Fibroblast of skin of right biceps (primary cell): ENCODE results near the gene CBX4.

Experiments used
- DNase-seq: peaks from one replicate; pipeline ENCODE4 v3.0.0-alpha.2; 2013

The CBX4 gene

DNA sequence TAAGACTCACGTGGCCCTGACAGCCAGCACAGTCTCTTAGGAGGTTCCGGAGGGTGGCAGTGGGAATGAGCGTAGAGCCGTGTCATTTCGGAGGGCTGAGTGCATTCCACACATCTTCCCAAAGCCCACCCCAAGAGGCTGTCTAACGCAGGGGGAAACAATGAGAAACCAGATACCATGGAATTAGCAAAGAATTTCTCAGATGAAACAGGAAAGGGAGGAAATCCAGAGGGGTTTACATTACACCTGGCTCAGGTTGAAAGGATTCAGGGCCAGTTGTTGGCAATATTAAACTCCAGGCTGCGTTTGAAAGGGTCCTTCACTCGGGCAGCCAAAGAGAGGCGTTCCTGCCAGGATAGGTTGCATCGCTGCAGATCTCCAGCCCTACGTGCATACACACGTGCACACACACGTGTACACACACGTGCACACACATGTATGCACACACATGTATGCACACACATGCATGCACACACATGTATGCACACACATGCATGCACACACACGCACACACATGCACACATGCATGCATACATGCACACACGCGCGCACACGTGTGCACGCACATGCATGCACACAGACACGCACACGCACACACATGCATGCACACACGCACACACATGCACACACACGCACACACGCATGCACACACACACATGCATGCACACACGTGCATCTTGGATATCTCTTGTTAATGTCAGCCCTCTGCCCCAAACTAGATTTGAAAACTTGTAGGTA, 12.2 kb downstream of the CBX4 start:
- DNase-seq: no peak

GRCh38 chr17:79826204-79826680, 13.0 kb downstream of the CBX4 start:
- DNase-seq: no peak

- no peak for DNase-seq
Measured at GRCh38 chr17:79825580-79825921, 13.7 kb downstream of the CBX4 start.

DNA sequence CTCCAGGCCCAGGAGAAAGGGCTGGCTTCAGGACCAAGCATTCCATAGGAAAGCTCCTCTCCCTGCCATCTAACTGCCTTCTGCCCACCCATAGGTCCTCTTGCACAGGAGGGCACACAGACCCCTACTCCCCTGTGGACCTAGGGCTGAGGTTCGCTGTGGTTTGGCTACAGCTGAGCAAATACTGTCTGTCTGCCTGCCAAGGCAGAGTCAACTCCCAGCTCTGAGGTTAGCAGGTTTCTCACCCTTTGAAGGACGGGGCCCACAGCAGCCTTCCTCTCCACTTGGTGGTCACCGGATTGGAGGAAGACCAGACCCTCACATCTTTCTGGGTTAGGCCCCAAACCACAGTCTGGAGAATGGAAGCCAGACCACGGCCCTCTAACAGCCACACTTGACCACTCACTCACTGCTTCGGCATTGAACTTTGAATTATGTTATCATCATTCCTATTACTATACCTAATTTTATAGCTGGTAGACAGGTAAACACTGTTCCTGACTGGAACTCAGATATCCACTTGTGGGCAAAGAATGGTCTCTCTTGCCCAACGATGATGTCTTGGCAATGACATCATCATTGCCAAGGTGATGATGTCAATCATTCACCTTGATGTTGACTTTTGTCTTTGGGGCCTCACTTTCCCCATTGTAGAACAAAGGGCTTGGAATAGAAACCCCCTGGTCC, 14.2 kb downstream of the CBX4 start:
- no peak for DNase-seq

- no peak for DNase-seq
Measured at GRCh38 chr17:79824234-79824633, 15.0 kb downstream of the CBX4 start.

GRCh38 chr17:79822583-79823124, 16.6 kb downstream of the CBX4 start:
- DNase-seq: no peak

GRCh38 chr17:79821331-79822095, 17.7 kb downstream of the CBX4 start:
- no peak for DNase-seq

DNA sequence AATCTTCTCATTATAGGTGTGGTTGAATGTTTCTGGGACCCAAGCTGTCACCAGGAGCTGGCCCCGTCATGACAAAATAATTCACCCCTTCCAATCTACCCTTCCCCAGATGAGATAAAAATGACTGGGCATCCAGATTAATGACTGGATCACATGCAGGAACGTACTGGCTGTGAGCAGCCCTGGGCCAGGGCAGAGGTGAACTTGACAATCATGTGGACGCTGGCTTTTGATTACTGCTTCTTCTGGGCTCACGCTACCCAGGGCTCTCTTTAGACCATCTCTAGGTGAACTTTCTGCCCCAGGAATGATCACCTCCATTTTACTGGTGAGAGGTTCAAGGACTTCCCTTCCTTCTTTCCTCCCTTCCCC, 18.3 kb downstream of the CBX4 start:
- no peak for DNase-seq

- DNase-seq: no peak
Measured at GRCh38 chr17:79819534-79820276, 19.5 kb downstream of the CBX4 start.

DNA sequence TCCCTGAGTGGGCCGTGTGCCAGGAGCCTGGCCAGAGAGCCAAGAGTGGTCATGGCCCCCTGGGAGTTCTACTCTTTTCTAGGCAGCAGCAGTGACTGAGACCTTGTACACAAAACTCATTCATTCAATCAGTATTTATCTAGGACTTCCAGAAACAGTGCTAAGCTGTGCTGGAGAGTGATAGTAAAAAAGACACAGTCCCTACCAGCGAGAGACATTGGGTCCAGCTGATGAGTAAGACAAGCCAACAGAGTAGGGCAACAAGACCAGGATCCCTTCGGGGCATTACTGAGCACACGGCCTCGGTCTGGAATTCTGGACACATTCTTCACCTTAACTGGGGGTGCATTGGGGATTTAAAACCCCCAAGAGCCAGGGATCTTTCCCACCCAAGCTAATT, 20.2 kb downstream of the CBX4 start:
- DNase-seq: no peak

- DNase-seq: no peak
Measured at GRCh38 chr17:79818026-79818758, 21.0 kb downstream of the CBX4 start.

GRCh38 chr17:79815836-79816461, 23.3 kb downstream of the CBX4 start:
- no peak for DNase-seq

GRCh38 chr17:79814974-79815835, 24.0 kb downstream of the CBX4 start:
- no peak for DNase-seq

GRCh38 chr17:79814127-79814973, 24.9 kb downstream of the CBX4 start:
- no peak for DNase-seq

- no peak for DNase-seq
Measured at GRCh38 chr17:79813297-79814126, 25.7 kb downstream of the CBX4 start.

GRCh38 chr17:79812353-79813258, 26.6 kb downstream of the CBX4 start:
- DNase-seq: no peak

GRCh38 chr17:79811868-79812352, 27.3 kb downstream of the CBX4 start:
- no peak for DNase-seq
